Measurements from ENCODE around the gene MPL.
A peak's percentile ranks its signal among the peaks of the same experiment; 100 is the strongest.

MPL gene

GRCh38 chr1:43302201-43302600 lies 35.4 kb upstream of the MPL start:
- DNase-seq (ENCODE audit: low read depth): no peak
- H3K4me3 ChIP-seq (ENCODE audit: control insufficient read depth, low read depth, low read length): no peak overlapping the region
- no peak for TF ChIP-seq CTCF (conservative IDR thresholded peaks at IDR 0.05; ENCODE audit: control insufficient read depth, insufficient read depth, low read depth, low read length)

GRCh38 chr1:43302721-43303470 lies 34.7 kb upstream of the MPL start:
- TF ChIP-seq CTCF (conservative IDR thresholded peaks at IDR 0.05; ENCODE audit: control insufficient read depth, insufficient read depth, low read depth, low read length): no peak
- H3K4me3 ChIP-seq (ENCODE audit: control insufficient read depth, low read depth, low read length): no peak overlapping the region
- peak; percentile 18 for DNase-seq (ENCODE audit: low read depth)

GRCh38 chr1:43303471-43304313 lies 33.9 kb upstream of the MPL start:
- no peak overlapping the region for H3K4me3 ChIP-seq (ENCODE audit: control insufficient read depth, low read depth, low read length)
- DNase-seq (ENCODE audit: low read depth): no peak
- TF ChIP-seq CTCF (conservative IDR thresholded peaks at IDR 0.05; ENCODE audit: control insufficient read depth, insufficient read depth, low read depth, low read length): no peak

GRCh38 chr1:43304314-43304681 lies 33.3 kb upstream of the MPL start:
- TF ChIP-seq CTCF (conservative IDR thresholded peaks at IDR 0.05; ENCODE audit: control insufficient read depth, insufficient read depth, low read depth, low read length): no peak
- DNase-seq (ENCODE audit: low read depth): no peak
- no peak overlapping the region for H3K4me3 ChIP-seq (ENCODE audit: control insufficient read depth, low read depth, low read length)

- no peak for TF ChIP-seq CTCF (conservative IDR thresholded peaks at IDR 0.05; ENCODE audit: control insufficient read depth, insufficient read depth, low read depth, low read length)
- no peak for DNase-seq (ENCODE audit: low read depth)
- no peak overlapping the region for H3K4me3 ChIP-seq (ENCODE audit: control insufficient read depth, low read depth, low read length)
These were observed 32.8 kb upstream of the MPL start for GRCh38 chr1:43304771-43305300.

GRCh38 chr1:43305461-43305860 lies 32.2 kb upstream of the MPL start:
- no peak overlapping the region for H3K4me3 ChIP-seq (ENCODE audit: control insufficient read depth, low read depth, low read length)
- TF ChIP-seq CTCF (conservative IDR thresholded peaks at IDR 0.05; ENCODE audit: control insufficient read depth, insufficient read depth, low read depth, low read length): no peak
- DNase-seq (ENCODE audit: low read depth): no peak

Data from fibroblast of mammary gland (primary cell).